GM12892 (cell line): ENCODE data around the gene OR1F1.
A peak's percentile ranks its signal among the peaks of the same experiment; 100 is the strongest.

Source experiments
- DNase-seq: peaks from one replicate; pipeline ENCODE4 v3.0.0; 2011; ENCODE audit not compliant: insufficient read length
- FAIRE-seq: peaks from 2 replicates; lab custom pipeline; 2011; peaks lifted over from hg19 to GRCh38; lab: Jason Lieb, UNC
- POLR2A ChIP-seq: IDR thresholded peaks from 2 replicates; pipeline ENCODE4 v1.6.1; 2011; ENCODE audit warnings: low read depth, low read length, control low read depth
- POLR2AphosphoS5 ChIP-seq: IDR thresholded peaks from 2 replicates; pipeline ENCODE4 v1.6.1; 2011; ENCODE audit warnings: low read depth, low read length, control low read depth
- TAF1 ChIP-seq: IDR thresholded peaks from 2 replicates; pipeline ENCODE4 v1.6.1; 2011; ENCODE audit warnings: low read depth, mild to moderate bottlenecking, control low read depth, low read length, borderline replicate concordance

The OR1F1 gene

GRCh38 chr16:3145151-3145550, 42.9 kb upstream of the OR1F1 start:
- TF ChIP-seq POLR2AphosphoS5: no peak
- DNase-seq: no peak
- no peak for FAIRE-seq

DNA sequence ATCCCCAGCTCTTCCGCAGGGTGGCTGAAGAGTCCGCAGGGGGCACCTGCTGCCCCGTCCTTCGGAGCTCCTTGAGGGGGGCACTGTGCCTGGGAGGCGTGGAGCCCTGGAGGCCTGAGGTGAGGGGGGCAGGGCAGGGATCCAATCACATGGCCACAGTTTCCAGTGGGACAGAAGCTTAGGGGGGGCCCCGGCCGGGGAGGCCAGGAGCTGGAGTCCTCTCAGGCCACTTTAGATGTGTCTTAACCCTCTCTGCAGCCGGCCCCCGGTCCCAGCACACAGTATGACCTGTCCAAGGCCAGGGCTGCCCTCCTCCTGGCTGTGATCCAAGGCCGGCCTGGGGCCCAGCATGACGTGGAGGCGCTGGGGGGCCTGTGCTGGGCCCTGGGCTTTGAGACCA, 42.3 kb upstream of the OR1F1 start:
- FAIRE-seq (no peak), DNase-seq (no peak)
- TF ChIP-seq POLR2A: no peak
- TF ChIP-seq TAF1: no peak
- TF ChIP-seq POLR2AphosphoS5: no peak

GRCh38 chr16:3147046-3147756, 40.8 kb upstream of the OR1F1 start:
- FAIRE-seq: no peak
- no peak for TF ChIP-seq TAF1
- TF ChIP-seq POLR2A: no peak
- TF ChIP-seq POLR2AphosphoS5: no peak
- no peak for DNase-seq

- TF ChIP-seq TAF1 (no peak), POLR2A (no peak), POLR2AphosphoS5 (no peak)
- FAIRE-seq: no peak
- DNase-seq: no peak
Observed at GRCh38 chr16:3147757-3148104, 40.3 kb upstream of the OR1F1 start.

DNA sequence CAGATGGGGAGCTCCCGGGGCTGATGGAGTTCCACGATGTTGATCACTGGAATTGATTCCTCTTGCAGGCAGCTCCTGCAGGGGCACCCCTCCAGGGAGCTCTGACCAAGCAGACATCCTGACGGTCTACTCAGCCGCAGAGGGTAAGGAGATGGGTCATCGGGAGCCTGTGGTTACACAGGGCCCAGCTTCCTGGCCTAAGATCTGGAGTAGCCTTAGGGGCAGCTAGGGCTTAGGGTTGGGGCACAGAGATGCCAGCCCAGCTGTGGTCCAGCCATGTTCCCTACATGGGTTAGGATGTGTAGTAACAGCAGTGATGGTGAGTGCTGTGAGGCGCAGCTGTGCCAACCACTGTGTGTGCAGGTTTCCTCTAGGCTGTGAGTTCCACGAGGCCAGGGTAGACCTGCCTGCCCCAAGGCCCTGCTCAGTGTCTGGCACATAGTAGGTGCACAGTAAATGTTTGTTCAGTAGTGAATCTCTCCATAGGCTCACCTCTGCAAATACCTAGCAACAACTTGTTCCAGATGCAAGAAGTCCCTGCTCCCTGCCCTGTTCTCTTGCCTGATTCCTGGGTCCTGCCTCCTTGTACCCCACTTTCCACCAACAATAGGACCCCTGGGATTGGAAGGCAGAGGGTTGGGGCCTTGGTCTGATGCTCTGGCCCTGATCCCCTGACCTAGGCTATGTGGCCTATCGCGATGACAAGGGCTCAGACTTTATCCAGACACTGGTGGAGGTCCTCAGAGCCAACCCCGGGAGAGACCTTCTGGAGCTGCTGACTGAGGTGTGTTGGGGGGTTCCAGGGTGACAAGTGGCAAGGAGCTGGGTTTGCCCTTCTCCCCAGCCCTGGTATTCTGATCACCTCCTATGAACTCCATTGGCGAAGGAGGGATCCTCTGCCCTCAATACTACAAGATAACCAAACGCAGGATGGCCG, 39.5 kb upstream of the OR1F1 start:
- no peak for TF ChIP-seq TAF1
- no peak for TF ChIP-seq POLR2A
- TF ChIP-seq POLR2AphosphoS5: no peak
- peak; percentile 10 for DNase-seq
- no peak for FAIRE-seq

DNA sequence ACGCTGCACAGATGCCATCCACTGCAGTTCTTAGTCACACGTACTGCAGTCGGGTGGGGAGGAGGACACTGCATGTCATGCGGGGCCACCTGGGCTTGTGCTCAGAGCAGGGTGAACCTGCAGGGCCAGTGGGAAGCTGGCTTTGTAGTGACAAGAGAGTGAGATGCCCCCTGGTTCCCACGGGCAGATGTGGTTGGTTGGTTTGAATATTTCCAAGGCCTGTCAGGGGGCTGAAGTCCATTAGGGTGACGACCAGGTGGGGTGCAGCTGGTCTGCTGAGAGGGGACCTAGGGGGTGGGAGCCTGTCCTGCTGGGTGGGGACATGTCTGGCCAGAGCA, 38.8 kb upstream of the OR1F1 start:
- FAIRE-seq (no peak), DNase-seq (no peak)
- TF ChIP-seq TAF1 (no peak), POLR2AphosphoS5 (no peak), POLR2A (no peak)

- peak; percentile 79 for DNase-seq
- no peak for FAIRE-seq
- TF ChIP-seq POLR2A (no peak), TAF1 (no peak), POLR2AphosphoS5 (no peak)
Observed at GRCh38 chr16:3149630-3150345, 38.2 kb upstream of the OR1F1 start.

GRCh38 chr16:3150346-3151218, 37.4 kb upstream of the OR1F1 start:
- no peak for TF ChIP-seq TAF1
- no peak for TF ChIP-seq POLR2A
- no peak for TF ChIP-seq POLR2AphosphoS5
- FAIRE-seq (peak; percentile 75), DNase-seq (peak; percentile 96)

DNA sequence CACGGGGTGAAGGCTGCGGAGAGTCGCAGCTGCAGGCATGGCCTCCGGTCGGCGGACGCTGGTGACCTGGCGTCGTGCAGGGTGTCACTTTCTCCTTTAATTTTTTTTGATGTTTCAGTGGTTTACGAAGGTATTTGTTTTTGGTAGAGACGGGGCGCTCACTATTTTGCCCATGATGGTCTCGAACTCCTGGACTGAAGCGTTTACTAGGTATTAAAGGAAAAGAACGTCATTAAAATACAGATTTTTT, 36.1 kb upstream of the OR1F1 start:
- FAIRE-seq (no peak), DNase-seq (no peak)
- TF ChIP-seq POLR2AphosphoS5 (no peak), POLR2A (no peak), TAF1 (no peak)

- TF ChIP-seq TAF1: no peak
- TF ChIP-seq POLR2AphosphoS5: no peak
- no peak for TF ChIP-seq POLR2A
- DNase-seq (no peak), FAIRE-seq (peak; percentile 73)
Observed at GRCh38 chr16:3152277-3152990, 35.6 kb upstream of the OR1F1 start.

DNA sequence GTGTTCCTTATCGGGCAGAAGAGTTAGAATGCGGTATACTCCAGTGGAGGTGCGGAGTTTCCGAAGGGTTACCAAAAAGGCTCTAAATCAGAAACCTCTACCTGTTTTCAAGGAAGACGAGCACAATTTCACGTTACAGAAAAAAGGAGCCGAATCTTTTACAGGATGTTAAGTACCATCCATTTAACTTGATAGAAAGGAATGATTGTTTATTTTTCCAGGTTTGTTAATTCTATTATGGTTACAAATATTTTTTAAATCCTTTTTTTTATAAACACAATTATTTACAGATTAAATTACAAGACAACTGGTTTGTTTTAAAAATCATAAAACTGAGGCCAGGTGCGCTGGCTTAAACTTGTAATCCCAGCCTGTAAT, 35.0 kb upstream of the OR1F1 start:
- TF ChIP-seq TAF1 (no peak), POLR2AphosphoS5 (no peak), POLR2A (no peak)
- no peak for FAIRE-seq
- no peak for DNase-seq
